SU-DHL-6 (cell line): ENCODE measurements around the gene NIPAL4.

ENCODE experiments used
- H2AFZ ChIP-seq: fragments of 200-600 bp; sonication (generic); 2 replicates; pipeline ENCODE4 v1.6.1; 2014; ENCODE audit warnings: low read depth, mild to moderate bottlenecking, moderate library complexity, mixed read lengths, antibody characterized with exemption, low read length; ENCODE audit not compliant: severe bottlenecking
- H3F3A ChIP-seq: fragments of 200-600 bp; shearing (Covaris generic); 2 replicates; pipeline ENCODE4 v1.6.0; 2016; ENCODE audit warnings: antibody characterized with exemption, mild to moderate bottlenecking; ENCODE audit not compliant: insufficient read depth
- H3K27ac ChIP-seq: fragments of 200-600 bp; sonication (generic); 2 replicates; pipeline ENCODE4 v1.5.1; 2016; ENCODE audit warnings: low read depth, mild to moderate bottlenecking, low read length, moderate library complexity, mixed read lengths
- H3K27me3 ChIP-seq: fragments of 200-600 bp; sonication (generic), shearing (Covaris generic); 2 replicates; pipeline ENCODE4 v1.6.0; 2014; ENCODE audit warnings: mild to moderate bottlenecking, low read length
- H3K36me3 ChIP-seq: fragments of 200-600 bp; sonication (generic); 2 replicates; pipeline ENCODE4 v1.6.1; 2014; ENCODE audit warnings: mild to moderate bottlenecking, low read length, mixed read lengths
- H3K4me2 ChIP-seq: fragments of 300-600, 200-600 bp; shearing (Covaris generic), sonication (generic); 2 replicates; pipeline ENCODE4 v1.6.0; 2014; ENCODE audit warnings: low read length, low read depth, mild to moderate bottlenecking; ENCODE audit not compliant: poor library complexity, severe bottlenecking
- H3K4me3 ChIP-seq: fragments of 200-600 bp; sonication (generic); 2 replicates; pipeline ENCODE4 v1.5.1; 2014; ENCODE audit warnings: antibody characterized with exemption, low read length, mild to moderate bottlenecking, mixed read lengths; ENCODE audit not compliant: insufficient read depth, poor library complexity, severe bottlenecking
- H3K79me2 ChIP-seq: fragments of 200-600 bp; sonication (generic); 2 replicates; pipeline ENCODE4 v1.6.1; 2014; ENCODE audit warnings: mild to moderate bottlenecking, low read length, moderate library complexity; ENCODE audit not compliant: insufficient read depth
- H3K9ac ChIP-seq: fragments of 200-600 bp; sonication (generic); 2 replicates; pipeline ENCODE4 v1.7.0; 2014; ENCODE audit warnings: mild to moderate bottlenecking, low read length
- H3K9me2 ChIP-seq: fragments of 200-600 bp; sonication (generic); replicated peaks from 2 replicates; pipeline ENCODE4 v1.6.1; 2014; ENCODE audit warnings: low read length; ENCODE audit not compliant: insufficient read depth
- H3K9me3 ChIP-seq: fragments of 200-600 bp; sonication (generic); 2 replicates; pipeline ENCODE4 v1.6.1; 2014; ENCODE audit warnings: low read length, mixed read lengths; ENCODE audit not compliant: insufficient read depth
- H4K20me1 ChIP-seq: fragments of 200-600 bp; sonication (generic); 2 replicates; pipeline ENCODE4 v1.6.1; 2014; ENCODE audit warnings: low read depth, mild to moderate bottlenecking, antibody characterized with exemption, low read length, moderate library complexity, mixed read lengths
- CTCF ChIP-seq: fragments of 200-600 bp; sonication (generic); IDR thresholded peaks from one replicate; pipeline ENCODE4 v1.5.1; 2017; ENCODE audit warnings: antibody characterized with exemption, mild to moderate bottlenecking, low read length, moderate library complexity; ENCODE audit not compliant: insufficient read depth, poor library complexity, severe bottlenecking
- EZH2phosphoT487 ChIP-seq: fragments of 200-600 bp; sonication (generic), shearing (Covaris generic); conservative IDR thresholded peaks from 2 replicates; pipeline ENCODE4 v1.6.1; 2018; ENCODE audit warnings: mild to moderate bottlenecking, antibody characterized with exemption, low read length, moderate library complexity, mixed read lengths

NIPAL4 gene

GRCh38 chr5:157451806-157452205 is 8.2 kb upstream of the NIPAL4 start:
- no peaks in the 10 kb centered on the region for H3K27me3 ChIP-seq
- H3K4me3 ChIP-seq, result no peak overlapping the region
- H4K20me1 ChIP-seq, result no peaks in the 10 kb centered on the region
- TF ChIP-seq EZH2phosphoT487 (no peak), CTCF (no peak)
- no peaks in the 10 kb centered on the region for H3K9me2 ChIP-seq
- H3K9ac ChIP-seq, result no peak overlapping the region
- no peaks in the 10 kb centered on the region for H3K36me3 ChIP-seq
- H3K9me3 ChIP-seq, result no peaks in the 10 kb centered on the region
- H2AFZ ChIP-seq, result no peak overlapping the region
- H3K4me2 ChIP-seq, result no peak overlapping the region
- no peak overlapping the region for H3K27ac ChIP-seq
- no peaks in the 10 kb centered on the region for H3K79me2 ChIP-seq
- no peaks in the 10 kb centered on the region; the same call in 1 of the 2 replicates for H3F3A ChIP-seq

- Histone ChIP-seq H3K27me3 (no peaks in the 10 kb centered on the region), H3F3A (no peaks in the 10 kb centered on the region; the same call in 1 of the 2 replicates), H3K9me3 (no peaks in the 10 kb centered on the region), H3K4me2 (no peak overlapping the region), H2AFZ (no peak overlapping the region), H3K36me3 (no peaks in the 10 kb centered on the region), H3K79me2 (no peaks in the 10 kb centered on the region), H3K4me3 (no peak overlapping the region), H4K20me1 (no peaks in the 10 kb centered on the region), H3K9ac (no peak overlapping the region), H3K27ac (no peak overlapping the region), H3K9me2 (no peaks in the 10 kb centered on the region)
- no peak for TF ChIP-seq CTCF
- no peak for TF ChIP-seq EZH2phosphoT487
These were observed 5.7 kb upstream of the NIPAL4 start for GRCh38 chr5:157454273-157454672.

GRCh38 chr5:157455057-157455456 is 5.0 kb upstream of the NIPAL4 start:
- H3K4me2 ChIP-seq, result no peak overlapping the region
- H3K4me3 ChIP-seq, result no peak overlapping the region
- no peaks in the 10 kb centered on the region; the same call in 1 of the 2 replicates for H3F3A ChIP-seq
- H4K20me1 ChIP-seq, result no peaks in the 10 kb centered on the region
- no peak overlapping the region for H3K27ac ChIP-seq
- no peaks in the 10 kb centered on the region for H3K27me3 ChIP-seq
- no peaks in the 10 kb centered on the region for H3K9me2 ChIP-seq
- H3K36me3 ChIP-seq, result no peaks in the 10 kb centered on the region
- no peaks in the 10 kb centered on the region for H3K9me3 ChIP-seq
- no peak overlapping the region for H3K9ac ChIP-seq
- H2AFZ ChIP-seq, result no peak overlapping the region
- no peaks in the 10 kb centered on the region for H3K79me2 ChIP-seq
- TF ChIP-seq EZH2phosphoT487 (no peak), CTCF (no peak)
